Lung microvascular endothelial cell (primary cell): ENCODE results near the gene DENND4A. TPM values are rescaled to one million over a fixed set of nuclear protein-coding genes. Genes with fewer than 3 reads are reported as not detected.

Source experiments
- total RNA-seq: library from RNA; depleted of rRNA; stranded (reverse); fragments of >200 nt; gene quantifications from 2 replicates; pipeline ENCODE4 v1.2.1, GENCODE V29; 2014

The DENND4A gene
- total RNA-seq, 1 donor from 2014 or later, result 21.0 TPM

Other genes starting within 250 kb of the DENND4A start
- 24.6 and 29.2 TPM in 2 replicates for gene INTS14, start 181.2 kb downstream of the DENND4A start, total RNA-seq
- gene SLC24A1, start 170.4 kb downstream of the DENND4A start, total RNA-seq, result 12.7 and 23.8 TPM in 2 replicates
- gene RAB11A, start 77.2 kb upstream of the DENND4A start, total RNA-seq, result 117 and 160 TPM in 2 replicates